SK-N-SH (cell line): ENCODE measurements around the gene EBF3. TPM values are rescaled to one million over a fixed set of nuclear protein-coding genes. Genes with fewer than 3 reads are reported as not detected.

Source experiments
- CTCF ChIA-PET: fragments of 300-600, 350-600 bp; formaldehyde crosslinking; extraction: SDS; loops from one replicate; lab custom pipeline; 2021; lab: Yijun Ruan, JAX
- POLR2A ChIA-PET: fragments of 350-600 bp; sonication (Branson Sonifier 250); formaldehyde crosslinking; extraction: SDS; loops from one replicate; lab custom pipeline; 2020; ENCODE audit warnings: antibody characterized with exemption, inconsistent platforms; lab: Yijun Ruan, JAX
- DNase-seq: peaks from one replicate; pipeline ENCODE4 v3.0.0; 2012
- H2AFZ ChIP-seq: fragments of 200-600 bp; sonication (generic); 2 replicates; pipeline ENCODE4 v1.8.1; 2016; ENCODE audit warnings: antibody characterized with exemption, mild to moderate bottlenecking, low read depth
- H3F3A ChIP-seq: fragments of 200-600 bp; sonication (generic); replicated peaks from 2 replicates; pipeline ENCODE3; 2016; ENCODE audit warnings: antibody characterized with exemption, mild to moderate bottlenecking; ENCODE audit not compliant: insufficient read depth
- H3K27ac ChIP-seq, 2 experiments: fragments of 200-500 bp in 1 of 2; fragments of 200-600 bp in 1 of 2; sonication (Bioruptor generic) in 1 of 2; sonication (generic), shearing (Covaris generic) in 1 of 2; 2 replicates each; pipeline versions ENCODE4 v1.5.1 to v1.6.1; 2014 to 2016; ENCODE audit warnings: low read depth in 2 of 2, inconsistent platforms in 1 of 2, low read length in 1 of 2, mild to moderate bottlenecking in 1 of 2, mixed read lengths in 1 of 2
- H3K27me3 ChIP-seq: fragments of 200-600 bp; sonication (generic), shearing (Covaris generic); 2 replicates; pipeline ENCODE4 v1.6.1; 2016; ENCODE audit warnings: mixed run types; ENCODE audit not compliant: insufficient read depth
- H3K36me3 ChIP-seq, 2 experiments: fragments of 200-500 bp in 1 of 2; fragments of 200-600 bp in 1 of 2; sonication (Bioruptor generic) in 1 of 2; sonication (generic) in 1 of 2; replicated peaks in 1 of 2; 2 replicates each; pipeline versions ENCODE3 to v1.5.1; 2014 to 2016; ENCODE audit warnings: low read length in 1 of 2, mild to moderate bottlenecking in 1 of 2; ENCODE audit not compliant: insufficient read depth in 2 of 2, control insufficient read depth in 1 of 2
- H3K4me1 ChIP-seq, 2 experiments: fragments of 200-500 bp in 1 of 2; fragments of 200-600 bp in 1 of 2; sonication (Bioruptor generic) in 1 of 2; sonication (generic), shearing (Covaris generic) in 1 of 2; 2 replicates each; pipeline versions ENCODE4 v1.5.1 to v1.6.1; 2014 to 2016; ENCODE audit warnings: low read depth in 1 of 2, low read length in 1 of 2, mixed run types in 1 of 2; ENCODE audit not compliant: insufficient read depth in 2 of 2, control insufficient read depth in 1 of 2
- H3K4me2 ChIP-seq: fragments of 200-600 bp; sonication (generic), shearing (Covaris generic); 2 replicates; pipeline ENCODE4 v1.6.1; 2017; ENCODE audit warnings: mixed run types
- H3K4me3 ChIP-seq, 2 experiments: fragments of 200-500 bp in 1 of 2; fragments of 200-600 bp in 1 of 2; sonication (Bioruptor generic) in 1 of 2; sonication (generic), shearing (Covaris generic) in 1 of 2; 2 replicates each; pipeline versions ENCODE4 v1.5.1 to v1.8.1; 2014 to 2016; ENCODE audit warnings: low read depth in 2 of 2, inconsistent platforms in 1 of 2, low read length in 1 of 2, mild to moderate bottlenecking in 1 of 2, mixed read lengths in 1 of 2, moderate library complexity in 1 of 2
- H3K79me2 ChIP-seq: fragments of 200-600 bp; sonication (generic); 2 replicates; pipeline ENCODE4 v1.8.1; 2017; ENCODE audit warnings: mild to moderate bottlenecking; ENCODE audit not compliant: insufficient read depth
- H3K9ac ChIP-seq: fragments of 200-600 bp; sonication (generic); 2 replicates; pipeline ENCODE4 v1.6.1; 2017; ENCODE audit warnings: mixed run types
- H3K9me2 ChIP-seq: fragments of 200-600 bp; sonication (generic); 2 replicates; pipeline ENCODE4 v1.6.1; 2017; ENCODE audit warnings: mixed run types
- H3K9me3 ChIP-seq: fragments of 200-600 bp; sonication (generic); 2 replicates; pipeline ENCODE4 v1.6.1; 2017; ENCODE audit warnings: mixed run types, mild to moderate bottlenecking, moderate library complexity
- H4K20me1 ChIP-seq: fragments of 200-600 bp; sonication (generic); 2 replicates; pipeline ENCODE4 v1.6.1; 2017; ENCODE audit warnings: mild to moderate bottlenecking, mixed run types; ENCODE audit not compliant: insufficient read depth
- CTCF ChIP-seq: fragments of 200-600 bp; sonication (generic); IDR thresholded peaks from 2 replicates; pipeline ENCODE4 v1.6.1; 2017; ENCODE audit warnings: antibody characterized with exemption, mild to moderate bottlenecking, moderate library complexity
- ELF1 ChIP-seq: IDR thresholded peaks from 2 replicates; pipeline ENCODE4 v1.4.0; 2012
- EP300 ChIP-seq, 2 experiments: IDR thresholded peaks; 2 replicates each; pipeline versions ENCODE4 v1.4.0 to v1.6.1; 2012; ENCODE audit warnings: borderline replicate concordance in 1 of 2, low read depth in 1 of 2, low read length in 1 of 2
- EZH2phosphoT487 ChIP-seq: fragments of 200-600 bp; sonication (generic); IDR thresholded peaks from 2 replicates; pipeline ENCODE4 v1.6.1; 2017; ENCODE audit warnings: low read depth, mixed run types, mild to moderate bottlenecking, antibody characterized with exemption, moderate library complexity, borderline replicate concordance
- FOSL2 ChIP-seq: IDR thresholded peaks from 2 replicates; pipeline ENCODE4 v1.4.0; 2012; ENCODE audit warnings: low read depth, mild to moderate bottlenecking, moderate library complexity, borderline replicate concordance
- FOXJ3 ChIP-seq: sonication (generic); formaldehyde crosslinking; IDR thresholded peaks from 2 replicates; pipeline ENCODE4 v1.5.1; 2020; ENCODE audit warnings: mild to moderate bottlenecking, missing genetic modification reagents
- GABPA ChIP-seq: IDR thresholded peaks from 2 replicates; pipeline ENCODE4 v1.4.0; 2012; ENCODE audit warnings: low read depth, mild to moderate bottlenecking
- GATA2 ChIP-seq: sonication (generic); formaldehyde crosslinking; IDR thresholded peaks from 2 replicates; pipeline ENCODE4 v1.5.0; 2020; ENCODE audit warnings: mild to moderate bottlenecking, missing genetic modification reagents
- IRF3 ChIP-seq: fragments of 150-350 bp; IDR thresholded peaks from 2 replicates; pipeline ENCODE4 v1.6.1; 2016; ENCODE audit warnings: mild to moderate bottlenecking, low read depth, low read length
- MAX ChIP-seq: IDR thresholded peaks from 2 replicates; pipeline ENCODE4 v1.4.0; 2012; ENCODE audit warnings: low read depth
- MEF2A ChIP-seq: IDR thresholded peaks from 2 replicates; pipeline ENCODE4 v1.4.0; 2012; ENCODE audit warnings: low read depth, borderline replicate concordance
- MXI1 ChIP-seq: IDR thresholded peaks from 2 replicates; pipeline ENCODE4 v1.6.1; 2012; ENCODE audit warnings: mild to moderate bottlenecking, low read depth, low read length, improper control_type of control experiment
- NRF1 ChIP-seq: IDR thresholded peaks from 2 replicates; pipeline ENCODE4 v1.6.1; 2012; ENCODE audit warnings: low read depth, mild to moderate bottlenecking, low read length
- POLR2AphosphoS5 ChIP-seq: IDR thresholded peaks from 2 replicates; pipeline ENCODE4 v1.6.1; 2012; ENCODE audit warnings: low read depth, low read length
- RAD21 ChIP-seq: IDR thresholded peaks from 2 replicates; pipeline ENCODE4 v1.6.1; 2012; ENCODE audit warnings: mild to moderate bottlenecking, low read length
- RCOR1 ChIP-seq: fragments of 150-350 bp; IDR thresholded peaks from 2 replicates; pipeline ENCODE4 v1.6.1; 2017; ENCODE audit warnings: antibody characterized with exemption, low read length
- RFX5 ChIP-seq: IDR thresholded peaks from 2 replicates; pipeline ENCODE4 v1.6.1; 2012; ENCODE audit warnings: mild to moderate bottlenecking, improper control_type of control experiment, low read length
- RXRA ChIP-seq: IDR thresholded peaks from 2 replicates; pipeline ENCODE4 v1.4.0; 2012; ENCODE audit warnings: low read depth, mild to moderate bottlenecking, borderline replicate concordance
- SIN3A ChIP-seq: IDR thresholded peaks from 2 replicates; pipeline ENCODE4 v1.6.1; 2012; ENCODE audit warnings: low read depth, mild to moderate bottlenecking, low read length, moderate library complexity, borderline replicate concordance
- TAF1 ChIP-seq: IDR thresholded peaks from 2 replicates; pipeline ENCODE4 v1.6.1; 2012; ENCODE audit warnings: low read depth, mild to moderate bottlenecking, low read length, moderate library complexity, borderline replicate concordance
- TEAD4 ChIP-seq: IDR thresholded peaks from 2 replicates; pipeline ENCODE4 v1.4.0; 2012; ENCODE audit warnings: mild to moderate bottlenecking, borderline replicate concordance; ENCODE audit not compliant: insufficient read depth
- YY1 ChIP-seq: IDR thresholded peaks from 2 replicates; pipeline ENCODE4 v1.4.0; 2012; ENCODE audit warnings: low read depth, mild to moderate bottlenecking
- WGBS: methylation state at CpG from one replicate; pipeline ENCODE4 v1.1.6; 2017; ENCODE audit warnings: low lambda C conversion rate; 5-methylcytosine and 5-hydroxymethylcytosine counted together
- polyA plus RNA-seq, 3 experiments: library from polyadenylated mRNA; depleted of rRNA; stranded (reverse); fragments of >200 nt; gene quantifications; 2 replicates each; pipeline ENCODE4 v1.2.3, GENCODE V29; 2012
- TF ChIP-seq, protein P1 (sequence below): IDR thresholded peaks from 2 replicates; pipeline ENCODE4 v1.4.0; 2012; ENCODE audit warnings: low read depth, borderline replicate concordance

EBF3 gene
- polyA plus RNA-seq, 1 of the 3 experiments (the other 2 are of a cell fraction): not detected

- H3K27me3 ChIP-seq: no peaks in the 10 kb centered on the region
- TF ChIP-seq IRF3 (no peak), RXRA (no peak), FOSL2 (no peak), MEF2A (no peak), RCOR1 (no peak), RFX5 (no peak), GATA2 (CRISPR knock-in tag) (no peak), TEAD4 (no peak), NRF1 (no peak), YY1 (no peak), ELF1 (no peak), EZH2phosphoT487 (no peak), RAD21 (no peak), CTCF (no peak), MXI1 (no peak), EP300 (IDR thresholded peaks at IDR 0.05; ENCODE audit: borderline replicate concordance in 1 of 2, low read depth in 1 of 2, low read length in 1 of 2) (no peak)
- TF ChIP-seq, all 33 proteins: peak for 0
- H3K9me3 ChIP-seq: no peaks in the 10 kb centered on the region
- no peak overlapping the region for H2AFZ ChIP-seq
- no peaks in the 10 kb centered on the region for H3K4me1 ChIP-seq
- WGBS: 40% methylated on average over 4 of the region's 4 CpGs
- no peak overlapping the region for H3K27ac ChIP-seq
- H3K79me2 ChIP-seq: no peaks in the 10 kb centered on the region
- H3K9me2 ChIP-seq: no peaks in the 10 kb centered on the region
- no peak overlapping the region for H3K9ac ChIP-seq
- no peak overlapping the region for H3K4me3 ChIP-seq
- no peaks in the 10 kb centered on the region for H4K20me1 ChIP-seq
- POLR2A ChIA-PET: no interaction called here
- DNase-seq: no peak
- no peaks in the 10 kb centered on the region for H3F3A ChIP-seq
- CTCF ChIA-PET: no interaction called here
- no peaks in the 10 kb centered on the region for H3K36me3 ChIP-seq
- no peak overlapping the region for H3K4me2 ChIP-seq
Observed at GRCh38 chr10:129999140-129999539, 35.1 kb upstream of the EBF3 start.

GRCh38 chr10:129993621-129994020, 29.5 kb upstream of the EBF3 start:
- Histone ChIP-seq H3K4me1 (no peaks in the 10 kb centered on the region), H3K4me3 (no peak overlapping the region), H3K27ac (no peak overlapping the region), H3K9ac (no peak overlapping the region), H3K9me2 (no peaks in the 10 kb centered on the region), H4K20me1 (no peaks in the 10 kb centered on the region), H3K27me3 (no peaks in the 10 kb centered on the region), H3F3A (no peaks in the 10 kb centered on the region), H3K79me2 (no peaks in the 10 kb centered on the region), H3K9me3 (no peaks in the 10 kb centered on the region), H2AFZ (no peak overlapping the region), H3K36me3 (no peaks in the 10 kb centered on the region), H3K4me2 (no peak overlapping the region)
- TF ChIP-seq RFX5 (no peak), FOXJ3 (no peak), YY1 (no peak), RAD21 (no peak), CTCF (no peak), SIN3A (no peak), MAX (no peak), TAF1 (no peak), POLR2AphosphoS5 (no peak), GABPA (no peak)
- TF ChIP-seq, protein P1, sequence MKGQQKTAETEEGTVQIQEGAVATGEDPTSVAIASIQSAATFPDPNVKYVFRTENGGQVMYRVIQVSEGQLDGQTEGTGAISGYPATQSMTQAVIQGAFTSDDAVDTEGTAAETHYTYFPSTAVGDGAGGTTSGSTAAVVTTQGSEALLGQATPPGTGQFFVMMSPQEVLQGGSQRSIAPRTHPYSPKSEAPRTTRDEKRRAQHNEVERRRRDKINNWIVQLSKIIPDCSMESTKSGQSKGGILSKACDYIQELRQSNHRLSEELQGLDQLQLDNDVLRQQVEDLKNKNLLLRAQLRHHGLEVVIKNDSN: no peak
- ChIA-PET POLR2A (no interaction called here), CTCF (interaction anchor here (0.7 to 0.8 kb wide), 2 partner anchors 22 to 914 kb away, joined by 3 to 5 read pairs; no protein-coding TSS in a partner anchor)
- WGBS: 33% methylated on average over 1 of the region's 1 CpG
- DNase-seq: no peak
